GM18867 (cell line): ENCODE data around the gene NR5A1.

Experiments used
- ATAC-seq: cut with Tn5 transposase; IDR thresholded peaks from one replicate; pipeline ENCODE4 v1.9.1; 2021; ENCODE audit warnings: mild to moderate bottlenecking, moderate library complexity; ENCODE audit not compliant: unreplicated experiment

Gene NR5A1

GRCh38 chr9:124485201-124485600 lies 22.0 kb downstream of the NR5A1 start:
- ATAC-seq: no peak

GRCh38 chr9:124483481-124483880 lies 23.7 kb downstream of the NR5A1 start:
- no peak for ATAC-seq

- ATAC-seq: no peak
These were observed 24.7 kb downstream of the NR5A1 start for GRCh38 chr9:124482431-124483031.

- ATAC-seq: no peak
These were observed 26.1 kb downstream of the NR5A1 start for GRCh38 chr9:124481115-124481514.

- ATAC-seq: no peak
These were observed 26.6 kb downstream of the NR5A1 start for GRCh38 chr9:124480621-124480981.

- ATAC-seq: no peak
These were observed 27.1 kb downstream of the NR5A1 start for GRCh38 chr9:124479947-124480620.

GRCh38 chr9:124479371-124479770 lies 27.8 kb downstream of the NR5A1 start:
- ATAC-seq: no peak

GRCh38 chr9:124478354-124478753 lies 28.8 kb downstream of the NR5A1 start:
- ATAC-seq: no peak

- no peak for ATAC-seq
These were observed 29.4 kb downstream of the NR5A1 start for GRCh38 chr9:124477648-124478285.

GRCh38 chr9:124477211-124477647 lies 30.0 kb downstream of the NR5A1 start:
- ATAC-seq: no peak

- ATAC-seq: no peak
These were observed 31.1 kb downstream of the NR5A1 start for GRCh38 chr9:124475868-124476690.

GRCh38 chr9:124475158-124475867 lies 31.9 kb downstream of the NR5A1 start:
- no peak for ATAC-seq

- ATAC-seq: no peak
These were observed 33.0 kb downstream of the NR5A1 start for GRCh38 chr9:124474151-124474550.

GRCh38 chr9:124473310-124473709 lies 33.9 kb downstream of the NR5A1 start:
- ATAC-seq: no peak

GRCh38 chr9:124472770-124473169 lies 34.4 kb downstream of the NR5A1 start:
- ATAC-seq: no peak

GRCh38 chr9:124471761-124472160 lies 35.4 kb downstream of the NR5A1 start:
- no peak for ATAC-seq

GRCh38 chr9:124470726-124471125 lies 36.5 kb downstream of the NR5A1 start:
- ATAC-seq: no peak

- ATAC-seq: no peak
These were observed 36.9 kb downstream of the NR5A1 start for GRCh38 chr9:124470306-124470705.

- no peak for ATAC-seq
These were observed 38.0 kb downstream of the NR5A1 start for GRCh38 chr9:124469011-124469832.
